MM.1S (cell line): ENCODE results near the gene TET3.

ENCODE experiments used
- DNase-seq: peaks from one replicate; pipeline ENCODE4 v3.0.0-alpha.2; 2015
- H2AFZ ChIP-seq: fragments of 300-600 bp; sonication (generic); 2 replicates; pipeline ENCODE4 v1.6.0; 2016; ENCODE audit warnings: antibody characterized with exemption, low read length
- H3F3A ChIP-seq: fragments of 300-600 bp; sonication (generic); 2 replicates; pipeline ENCODE4 v1.6.1; 2016; ENCODE audit warnings: mild to moderate bottlenecking, antibody characterized with exemption, low read length, moderate library complexity, mixed read lengths; ENCODE audit not compliant: insufficient read depth
- H3K27ac ChIP-seq: fragments of 300-600 bp; sonication (generic); 2 replicates; pipeline ENCODE4 v1.5.1; 2016; ENCODE audit warnings: mild to moderate bottlenecking, low read length
- H3K27me3 ChIP-seq: fragments of 300-600 bp; sonication (generic); replicated peaks from 2 replicates; pipeline ENCODE4 v1.6.0; 2016; ENCODE audit warnings: low read length; ENCODE audit not compliant: insufficient read depth
- H3K36me3 ChIP-seq: fragments of 300-600 bp; sonication (generic); replicated peaks from 2 replicates; pipeline ENCODE4 v1.6.1; 2016; ENCODE audit warnings: mild to moderate bottlenecking, low read length, mixed read lengths; ENCODE audit not compliant: insufficient read depth
- H3K4me1 ChIP-seq: fragments of 300-600 bp; sonication (generic); 2 replicates; pipeline ENCODE4 v1.6.1; 2016; ENCODE audit warnings: low read length, mixed read lengths
- H3K4me2 ChIP-seq: fragments of 300-600 bp; sonication (generic); 2 replicates; pipeline ENCODE4 v1.6.0; 2016; ENCODE audit warnings: low read depth, low read length
- H3K4me3 ChIP-seq: fragments of 300-600 bp; sonication (generic); 2 replicates; pipeline ENCODE4 v1.5.1; 2016; ENCODE audit warnings: low read length, mixed read lengths
- H3K79me2 ChIP-seq: fragments of 300-600 bp; sonication (generic); 2 replicates; pipeline ENCODE4 v1.6.1; 2016; ENCODE audit warnings: mixed run types, low read length, mixed read lengths
- H3K9ac ChIP-seq: fragments of 300-600 bp; sonication (generic); 2 replicates; pipeline ENCODE4 v1.6.1; 2016; ENCODE audit warnings: low read length, mixed read lengths
- H3K9me2 ChIP-seq: fragments of 300-600 bp; sonication (generic); replicated peaks from 2 replicates; pipeline ENCODE4 v1.6.1; 2016; ENCODE audit warnings: mild to moderate bottlenecking, low read length, mixed read lengths; ENCODE audit not compliant: insufficient read depth
- H3K9me3 ChIP-seq: fragments of 300-600 bp; sonication (generic); replicated peaks from 2 replicates; pipeline ENCODE4 v1.6.1; 2016; ENCODE audit warnings: mild to moderate bottlenecking, low read length, mixed read lengths; ENCODE audit not compliant: insufficient read depth
- H4K20me1 ChIP-seq: fragments of 300-600 bp; sonication (generic); 2 replicates; pipeline ENCODE4 v1.6.1; 2016; ENCODE audit warnings: mild to moderate bottlenecking, low read length, moderate library complexity, mixed read lengths; ENCODE audit not compliant: insufficient read depth
- EZH2 ChIP-seq: fragments of 300-600 bp; sonication (generic); optimal IDR thresholded peaks from 2 replicates; pipeline ENCODE3; 2017; ENCODE audit warnings: low read depth, mild to moderate bottlenecking, antibody characterized with exemption, low read length, mixed read lengths
- EZH2phosphoT487 ChIP-seq: fragments of 300-600 bp; sonication (generic); IDR thresholded peaks from 2 replicates; pipeline ENCODE4 v1.6.1; 2018; ENCODE audit warnings: antibody characterized with exemption, low read length
- TF ChIP-seq, protein P1 (sequence below): fragments of 300-600 bp; sonication (generic); IDR thresholded peaks from 2 replicates; pipeline ENCODE4 v1.5.1; 2016; ENCODE audit warnings: antibody characterized with exemption, low read length, mixed read lengths

The TET3 gene

DNA sequence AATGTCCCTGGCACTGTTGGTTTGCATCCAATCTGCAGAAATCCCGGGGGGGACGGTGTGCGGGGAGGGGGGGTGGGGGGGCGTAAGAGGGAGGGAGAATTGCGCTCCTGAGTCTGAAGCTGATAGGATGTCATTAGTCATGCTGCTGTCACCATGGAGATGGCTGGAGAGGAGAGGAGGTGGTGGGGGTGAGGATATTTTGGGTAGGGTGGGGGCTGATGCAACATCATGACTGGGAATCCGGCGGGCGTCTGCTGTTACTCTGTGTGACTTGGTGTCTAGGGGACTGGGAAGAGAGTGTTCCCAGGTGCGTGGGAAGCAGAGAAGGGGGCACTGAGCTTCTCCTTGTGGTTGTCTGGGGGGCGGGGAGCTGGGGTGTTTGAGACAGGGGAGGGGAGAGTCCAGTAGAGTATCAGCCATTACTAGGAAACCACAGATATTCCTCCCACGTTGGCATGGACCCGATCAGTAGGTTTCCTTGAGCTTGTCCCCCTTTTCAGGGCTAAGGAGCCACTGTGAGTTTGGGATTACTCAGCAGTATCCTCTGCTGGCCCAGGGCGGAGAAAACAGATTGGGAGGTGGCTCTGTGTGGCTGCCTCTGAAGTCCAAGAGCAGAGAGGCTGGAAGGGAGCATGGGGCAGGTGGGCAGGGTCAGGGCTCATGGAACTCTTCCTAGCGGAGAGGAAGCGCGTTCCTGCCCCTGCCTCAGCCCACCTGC, 18.9 kb downstream of the TET3 start:
- TF ChIP-seq EZH2 (no peak), EZH2phosphoT487 (no peak)
- TF ChIP-seq, protein P1, sequence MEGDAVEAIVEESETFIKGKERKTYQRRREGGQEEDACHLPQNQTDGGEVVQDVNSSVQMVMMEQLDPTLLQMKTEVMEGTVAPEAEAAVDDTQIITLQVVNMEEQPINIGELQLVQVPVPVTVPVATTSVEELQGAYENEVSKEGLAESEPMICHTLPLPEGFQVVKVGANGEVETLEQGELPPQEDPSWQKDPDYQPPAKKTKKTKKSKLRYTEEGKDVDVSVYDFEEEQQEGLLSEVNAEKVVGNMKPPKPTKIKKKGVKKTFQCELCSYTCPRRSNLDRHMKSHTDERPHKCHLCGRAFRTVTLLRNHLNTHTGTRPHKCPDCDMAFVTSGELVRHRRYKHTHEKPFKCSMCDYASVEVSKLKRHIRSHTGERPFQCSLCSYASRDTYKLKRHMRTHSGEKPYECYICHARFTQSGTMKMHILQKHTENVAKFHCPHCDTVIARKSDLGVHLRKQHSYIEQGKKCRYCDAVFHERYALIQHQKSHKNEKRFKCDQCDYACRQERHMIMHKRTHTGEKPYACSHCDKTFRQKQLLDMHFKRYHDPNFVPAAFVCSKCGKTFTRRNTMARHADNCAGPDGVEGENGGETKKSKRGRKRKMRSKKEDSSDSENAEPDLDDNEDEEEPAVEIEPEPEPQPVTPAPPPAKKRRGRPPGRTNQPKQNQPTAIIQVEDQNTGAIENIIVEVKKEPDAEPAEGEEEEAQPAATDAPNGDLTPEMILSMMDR = no peak
- Histone ChIP-seq H3K27me3 (no peaks in the 10 kb centered on the region), H3K4me3 (no peak overlapping the region), H3K9ac (no peak overlapping the region), H3K9me2 (no peaks in the 10 kb centered on the region), H3K4me1 (no peaks in the 10 kb centered on the region), H3K4me2 (no peak overlapping the region), H2AFZ (no peak overlapping the region), H3F3A (0 out of 2 replicates have a peak, but pooled peaks cover 5% of the 10 kb centered on the region), H3K27ac (no peak overlapping the region), H3K79me2 (peaks cover 67% of the 10 kb centered on the region), H3K36me3 (no peaks in the 10 kb centered on the region), H3K9me3 (no peaks in the 10 kb centered on the region), H4K20me1 (peaks cover 12% of the 10 kb centered on the region; the same call in 1 of the 2 replicates)
- no peak for DNase-seq

DNA sequence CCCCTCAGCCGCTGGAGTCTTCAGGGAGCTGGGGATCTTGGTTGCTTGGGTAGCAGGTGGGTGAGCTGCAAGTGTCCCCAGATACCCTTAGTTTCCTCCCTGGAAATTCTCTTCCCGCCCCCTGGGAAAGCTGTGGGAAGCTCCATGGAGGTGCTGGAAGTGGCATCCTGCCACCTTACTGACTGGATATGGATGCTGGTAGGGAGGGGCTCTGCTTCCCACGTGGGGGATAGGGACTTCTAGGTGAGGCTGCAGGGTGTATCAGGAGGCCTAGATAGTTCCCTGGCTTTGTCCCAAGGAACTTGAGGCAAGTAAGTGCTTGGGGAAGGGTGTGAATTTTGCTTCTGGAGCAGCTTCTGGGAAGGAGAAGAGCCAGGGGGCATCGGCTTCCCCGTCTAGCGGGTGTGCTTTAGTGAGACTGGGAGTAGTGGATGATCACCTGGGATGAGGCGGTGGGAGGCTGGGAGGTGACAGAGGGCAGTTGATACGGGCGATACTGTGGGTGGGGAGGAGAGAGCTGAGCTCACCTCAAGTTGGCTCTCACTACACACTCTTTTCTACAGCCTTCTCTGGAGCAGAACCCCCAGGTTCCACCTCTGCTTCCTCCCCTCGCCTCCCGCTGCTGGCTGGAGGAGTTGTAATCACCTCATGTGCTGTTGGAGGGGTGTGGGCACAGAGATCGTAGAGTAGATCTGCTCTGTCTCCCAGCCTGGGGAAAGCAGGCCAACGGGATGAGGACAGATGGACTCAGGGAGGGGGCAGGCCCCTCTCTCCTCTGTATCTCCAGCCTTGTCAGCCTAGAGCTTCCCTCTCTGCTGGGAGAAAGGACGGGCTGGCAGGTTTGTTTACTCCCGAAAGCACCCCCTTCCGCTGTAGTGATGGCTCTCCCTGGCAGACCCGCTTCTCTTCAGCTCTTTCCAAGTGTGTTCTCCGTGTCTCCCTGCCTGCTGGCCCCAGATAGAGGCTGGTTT, 19.8 kb downstream of the TET3 start:
- H3K4me2 ChIP-seq = no peak overlapping the region
- no peak overlapping the region for H2AFZ ChIP-seq
- TF ChIP-seq, protein P1 = no peak
- TF ChIP-seq EZH2 (no peak), EZH2phosphoT487 (no peak)
- H3F3A ChIP-seq = 0 out of 2 replicates have a peak, but pooled peaks cover 5% of the 10 kb centered on the region
- H3K9me2 ChIP-seq = no peaks in the 10 kb centered on the region
- no peaks in the 10 kb centered on the region for H3K36me3 ChIP-seq
- H3K27me3 ChIP-seq = no peaks in the 10 kb centered on the region
- H3K4me1 ChIP-seq = no peaks in the 10 kb centered on the region
- H3K79me2 ChIP-seq = peaks cover 67% of the 10 kb centered on the region
- H3K4me3 ChIP-seq = no peak overlapping the region
- DNase-seq = no peak
- peaks cover 12% of the 10 kb centered on the region; the same call in 1 of the 2 replicates for H4K20me1 ChIP-seq
- H3K9me3 ChIP-seq = no peaks in the 10 kb centered on the region
- no peak overlapping the region for H3K27ac ChIP-seq
- no peak overlapping the region for H3K9ac ChIP-seq

DNA sequence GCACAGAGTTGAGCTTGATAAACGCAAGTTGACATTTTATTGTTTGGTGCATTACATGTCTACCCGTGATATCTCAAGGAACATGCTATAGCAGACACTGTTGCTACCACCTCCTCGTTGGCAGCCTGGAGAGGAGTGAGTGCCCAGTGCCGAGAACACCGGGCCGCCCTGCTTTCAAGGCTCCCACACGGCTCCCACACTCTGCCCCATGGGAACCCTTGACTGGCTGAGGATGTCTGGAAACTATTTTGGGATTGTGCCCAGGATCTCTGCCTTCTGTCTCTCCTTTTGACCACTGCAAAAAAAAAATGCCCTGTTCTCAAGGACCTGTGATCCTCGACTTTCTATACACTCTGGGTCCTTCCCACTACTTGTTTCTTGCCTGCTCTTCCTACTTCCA, 21.1 kb downstream of the TET3 start:
- H4K20me1 ChIP-seq = peaks cover 11% of the 10 kb centered on the region; the same call in 1 of the 2 replicates
- H3K9me2 ChIP-seq = no peaks in the 10 kb centered on the region
- H3K9ac ChIP-seq = no peak overlapping the region
- H3K9me3 ChIP-seq = no peaks in the 10 kb centered on the region
- TF ChIP-seq, protein P1 = no peak
- TF ChIP-seq EZH2phosphoT487 = no peak
- no peak for TF ChIP-seq EZH2
- H3K4me1 ChIP-seq = no peaks in the 10 kb centered on the region
- no peaks in the 10 kb centered on the region for H3K27me3 ChIP-seq
- no peaks in the 10 kb centered on the region for H3K36me3 ChIP-seq
- H3K4me3 ChIP-seq = no peak overlapping the region
- H3F3A ChIP-seq = 0 out of 2 replicates have a peak, but pooled peaks cover 5% of the 10 kb centered on the region
- H2AFZ ChIP-seq = no peak overlapping the region
- H3K27ac ChIP-seq = no peak overlapping the region
- peaks cover 67% of the 10 kb centered on the region for H3K79me2 ChIP-seq
- DNase-seq = no peak
- no peak overlapping the region for H3K4me2 ChIP-seq
